Measurements from ENCODE around the gene BTBD18.
"Not testable (repeated sequence)": the region's sequence is repeated elsewhere in the genome, so short reads cannot be mapped to it uniquely, and the experiment has no call there.

GRCh38 chr11:57716726-57717125 is 34.9 kb downstream of the BTBD18 start:
- not testable (repeated sequence) for TF ChIP-seq CTCF (IDR thresholded peaks at IDR 0.05; ENCODE audit: low read depth, low read length); POLR2A (IDR thresholded peaks at IDR 0.05; ENCODE audit: extremely low read depth, insufficient read length); MYC (IDR thresholded peaks at IDR 0.05; ENCODE audit: low read depth, low read length)
- TF ChIP-seq, protein P1, sequence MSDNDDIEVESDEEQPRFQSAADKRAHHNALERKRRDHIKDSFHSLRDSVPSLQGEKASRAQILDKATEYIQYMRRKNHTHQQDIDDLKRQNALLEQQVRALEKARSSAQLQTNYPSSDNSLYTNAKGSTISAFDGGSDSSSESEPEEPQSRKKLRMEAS (IDR thresholded peaks at IDR 0.05; ENCODE audit: low read depth, low read length) = not testable (repeated sequence)

All from NB4 (cell line).